ENCODE data around the gene COL23A1.

Gene COL23A1

GRCh38 chr5:178535299-178536175, 54.7 kb downstream of the COL23A1 start:
- H3K27ac ChIP-seq (ENCODE audit: insufficient read depth, low read depth, low read length, poor library complexity, severe bottlenecking): no peak overlapping the region
- H3K27me3 ChIP-seq (ENCODE audit: control insufficient read depth, insufficient read depth, low read length, poor library complexity, severe bottlenecking): no peaks in the 10 kb centered on the region
- no peaks in the 10 kb centered on the region for H3K9me3 ChIP-seq (ENCODE audit: control insufficient read depth, low read length)
- H3K36me3 ChIP-seq (ENCODE audit: control insufficient read depth, insufficient read depth, low read length): no peaks in the 10 kb centered on the region
- no peak overlapping the region for H3K4me3 ChIP-seq (ENCODE audit: insufficient read depth, low read depth, low read length)
- peaks cover 16% of the 10 kb centered on the region for H3K4me1 ChIP-seq (ENCODE audit: control insufficient read depth, insufficient read depth, low read length)
- WGBS, 2 experiments: 91 to 92% methylated on average over 20 of the region's 20 CpGs

GRCh38 chr5:178533136-178533535, 57.1 kb downstream of the COL23A1 start:
- 92 to 93% methylated on average over 10 of the region's 10 CpGs for WGBS, 2 experiments
- Histone ChIP-seq H3K4me3 (ENCODE audit: insufficient read depth, low read depth, low read length) (no peak overlapping the region), H3K27me3 (ENCODE audit: control insufficient read depth, insufficient read depth, low read length, poor library complexity, severe bottlenecking) (no peaks in the 10 kb centered on the region), H3K4me1 (ENCODE audit: control insufficient read depth, insufficient read depth, low read length) (peaks cover 15% of the 10 kb centered on the region), H3K9me3 (ENCODE audit: control insufficient read depth, low read length) (no peaks in the 10 kb centered on the region), H3K27ac (ENCODE audit: insufficient read depth, low read depth, low read length, poor library complexity, severe bottlenecking) (no peak overlapping the region), H3K36me3 (ENCODE audit: control insufficient read depth, insufficient read depth, low read length) (no peaks in the 10 kb centered on the region)

- Histone ChIP-seq H3K27me3 (ENCODE audit: control insufficient read depth, insufficient read depth, low read length, poor library complexity, severe bottlenecking) (no peaks in the 10 kb centered on the region), H3K27ac (ENCODE audit: insufficient read depth, low read depth, low read length, poor library complexity, severe bottlenecking) (no peak overlapping the region), H3K4me1 (ENCODE audit: control insufficient read depth, insufficient read depth, low read length) (peaks cover 10% of the 10 kb centered on the region), H3K4me3 (ENCODE audit: insufficient read depth, low read depth, low read length) (no peak overlapping the region), H3K9me3 (ENCODE audit: control insufficient read depth, low read length) (no peaks in the 10 kb centered on the region), H3K36me3 (ENCODE audit: control insufficient read depth, insufficient read depth, low read length) (no peaks in the 10 kb centered on the region)
- WGBS, 2 experiments: 53 to 60% methylated on average over 7 of the region's 7 CpGs
These were observed 57.5 kb downstream of the COL23A1 start for GRCh38 chr5:178532666-178533065.

- Histone ChIP-seq H3K27ac (ENCODE audit: insufficient read depth, low read depth, low read length, poor library complexity, severe bottlenecking) (no peak overlapping the region), H3K9me3 (ENCODE audit: control insufficient read depth, low read length) (no peaks in the 10 kb centered on the region), H3K4me3 (ENCODE audit: insufficient read depth, low read depth, low read length) (no peak overlapping the region), H3K36me3 (ENCODE audit: control insufficient read depth, insufficient read depth, low read length) (no peaks in the 10 kb centered on the region), H3K27me3 (ENCODE audit: control insufficient read depth, insufficient read depth, low read length, poor library complexity, severe bottlenecking) (no peaks in the 10 kb centered on the region), H3K4me1 (ENCODE audit: control insufficient read depth, insufficient read depth, low read length) (peaks cover 14% of the 10 kb centered on the region)
- 90 to 91% methylated on average over 5 of the region's 5 CpGs for whole genome bisulfite sequencing, 2 experiments
These were observed 58.0 kb downstream of the COL23A1 start for GRCh38 chr5:178532236-178532635.

- H3K4me3 ChIP-seq (ENCODE audit: insufficient read depth, low read depth, low read length): no peak overlapping the region
- no peaks in the 10 kb centered on the region for H3K27me3 ChIP-seq (ENCODE audit: control insufficient read depth, insufficient read depth, low read length, poor library complexity, severe bottlenecking)
- H3K9me3 ChIP-seq (ENCODE audit: control insufficient read depth, low read length): no peaks in the 10 kb centered on the region
- no peak overlapping the region for H3K27ac ChIP-seq (ENCODE audit: insufficient read depth, low read depth, low read length, poor library complexity, severe bottlenecking)
- peaks cover 18% of the 10 kb centered on the region for H3K4me1 ChIP-seq (ENCODE audit: control insufficient read depth, insufficient read depth, low read length)
- WGBS, 2 experiments: 92 to 94% methylated on average over 11 of the region's 11 CpGs
- H3K36me3 ChIP-seq (ENCODE audit: control insufficient read depth, insufficient read depth, low read length): no peaks in the 10 kb centered on the region
These were observed 58.4 kb downstream of the COL23A1 start for GRCh38 chr5:178531786-178532185.

- no peaks in the 10 kb centered on the region for H3K9me3 ChIP-seq (ENCODE audit: control insufficient read depth, low read length)
- no peaks in the 10 kb centered on the region for H3K36me3 ChIP-seq (ENCODE audit: control insufficient read depth, insufficient read depth, low read length)
- H3K27me3 ChIP-seq (ENCODE audit: control insufficient read depth, insufficient read depth, low read length, poor library complexity, severe bottlenecking): no peaks in the 10 kb centered on the region
- WGBS, 2 experiments: 93 to 96% methylated on average over 7 of the region's 7 CpGs
- no peak overlapping the region for H3K4me3 ChIP-seq (ENCODE audit: insufficient read depth, low read depth, low read length)
- H3K4me1 ChIP-seq (ENCODE audit: control insufficient read depth, insufficient read depth, low read length): peaks cover 26% of the 10 kb centered on the region
- no peak overlapping the region for H3K27ac ChIP-seq (ENCODE audit: insufficient read depth, low read depth, low read length, poor library complexity, severe bottlenecking)
These were observed 59.7 kb downstream of the COL23A1 start for GRCh38 chr5:178530526-178530925.

GRCh38 chr5:178529080-178529479, 61.1 kb downstream of the COL23A1 start:
- H3K27ac ChIP-seq (ENCODE audit: insufficient read depth, low read depth, low read length, poor library complexity, severe bottlenecking): no peak overlapping the region
- H3K36me3 ChIP-seq (ENCODE audit: control insufficient read depth, insufficient read depth, low read length): no peaks in the 10 kb centered on the region
- H3K4me1 ChIP-seq (ENCODE audit: control insufficient read depth, insufficient read depth, low read length): peaks cover 26% of the 10 kb centered on the region
- H3K27me3 ChIP-seq (ENCODE audit: control insufficient read depth, insufficient read depth, low read length, poor library complexity, severe bottlenecking): no peaks in the 10 kb centered on the region
- WGBS, 2 experiments: 91 to 93% methylated on average over 11 of the region's 11 CpGs
- H3K9me3 ChIP-seq (ENCODE audit: control insufficient read depth, low read length): no peaks in the 10 kb centered on the region
- no peak overlapping the region for H3K4me3 ChIP-seq (ENCODE audit: insufficient read depth, low read depth, low read length)

GRCh38 chr5:178527458-178528307, 62.5 kb downstream of the COL23A1 start:
- 88 to 89% methylated on average over 18 of the region's 18 CpGs for WGBS, 2 experiments
- no peaks in the 10 kb centered on the region for H3K9me3 ChIP-seq (ENCODE audit: control insufficient read depth, low read length)
- no peak overlapping the region for H3K4me3 ChIP-seq (ENCODE audit: insufficient read depth, low read depth, low read length)
- no peaks in the 10 kb centered on the region for H3K36me3 ChIP-seq (ENCODE audit: control insufficient read depth, insufficient read depth, low read length)
- H3K27ac ChIP-seq (ENCODE audit: insufficient read depth, low read depth, low read length, poor library complexity, severe bottlenecking): no peak overlapping the region
- no peaks in the 10 kb centered on the region for H3K27me3 ChIP-seq (ENCODE audit: control insufficient read depth, insufficient read depth, low read length, poor library complexity, severe bottlenecking)
- peaks cover 26% of the 10 kb centered on the region for H3K4me1 ChIP-seq (ENCODE audit: control insufficient read depth, insufficient read depth, low read length)

GRCh38 chr5:178526773-178527457, 63.3 kb downstream of the COL23A1 start:
- 56 to 57% methylated on average over 14 of the region's 14 CpGs for WGBS, 2 experiments
- H3K27me3 ChIP-seq (ENCODE audit: control insufficient read depth, insufficient read depth, low read length, poor library complexity, severe bottlenecking): no peaks in the 10 kb centered on the region
- H3K36me3 ChIP-seq (ENCODE audit: control insufficient read depth, insufficient read depth, low read length): no peaks in the 10 kb centered on the region
- peaks cover 20% of the 10 kb centered on the region for H3K4me1 ChIP-seq (ENCODE audit: control insufficient read depth, insufficient read depth, low read length)
- H3K4me3 ChIP-seq (ENCODE audit: insufficient read depth, low read depth, low read length): no peak overlapping the region
- no peak overlapping the region for H3K27ac ChIP-seq (ENCODE audit: insufficient read depth, low read depth, low read length, poor library complexity, severe bottlenecking)
- no peaks in the 10 kb centered on the region for H3K9me3 ChIP-seq (ENCODE audit: control insufficient read depth, low read length)

Measured in ectodermal cell (in vitro differentiated cells).